Kidney (tissue), 14 donors: ENCODE results near the gene KLK4. TPM values are rescaled to one million over a fixed set of nuclear protein-coding genes. Genes with fewer than 3 reads are reported as not detected.

Experiments
- DNase-seq, 5 donors: peaks; one replicate each; pipeline ENCODE4 v3.0.0-alpha.2; 2013 to 2020
- FAIRE-seq: peaks from 2 replicates; lab custom pipeline; 2012; peaks lifted over from hg19 to GRCh38; lab: Jason Lieb, UNC
- H3K27ac ChIP-seq, 2 donors: one replicate each; pipeline ENCODE4 v1.7.0; 2013; ENCODE audit warnings: low read depth in 2 of 2, low read length in 2 of 2, inconsistent platforms in 1 of 2
- H3K27me3 ChIP-seq: one replicate; pipeline ENCODE4 v1.7.1; 2013; ENCODE audit warnings: low read length, inconsistent platforms; ENCODE audit not compliant: control insufficient read depth, insufficient read depth
- H3K36me3 ChIP-seq, 3 donors: one replicate each; pipeline versions ENCODE4 v1.7.0 to v1.7.1; 2013; ENCODE audit warnings: low read length in 3 of 3, control low read depth in 1 of 3, inconsistent platforms in 1 of 3; ENCODE audit not compliant: insufficient read depth in 3 of 3, control insufficient read depth in 2 of 3
- H3K4me1 ChIP-seq, 3 donors: one replicate each; pipeline versions ENCODE4 v1.7.0 to v1.7.1; 2013; ENCODE audit warnings: low read length in 3 of 3, inconsistent platforms in 1 of 3, low read depth in 1 of 3; ENCODE audit not compliant: control insufficient read depth in 2 of 3, insufficient read depth in 2 of 3
- H3K4me3 ChIP-seq, 3 donors: one replicate each; pipeline versions ENCODE4 v1.7.0 to v1.8.1; 2013; ENCODE audit warnings: low read length in 3 of 3, control low read depth in 1 of 3, inconsistent platforms in 1 of 3
- H3K9ac ChIP-seq, 3 donors: one replicate each; pipeline versions ENCODE4 v1.7.0 to v1.7.1; 2013; ENCODE audit warnings: low read length in 3 of 3, control low read depth in 1 of 3, inconsistent platforms in 1 of 3
- H3K9me3 ChIP-seq, 3 donors: one replicate each; pipeline versions ENCODE4 v1.7.0 to v1.7.1; 2013; ENCODE audit warnings: low read length in 3 of 3, control low read depth in 1 of 3, inconsistent platforms in 1 of 3; ENCODE audit not compliant: control insufficient read depth in 2 of 3, insufficient read depth in 1 of 3
- intact Hi-C: fragments of 100-400 bp; cut with DNase I; formaldehyde crosslinking; loops from one replicate; pipeline ENCODE4 v1.11.1; 2022
- polyA plus RNA-seq: library from polyadenylated mRNA; stranded (reverse); fragments of 350-450 nt; fragmentation: Illumina TruSeq; extraction: RNeasy Lipid Tissue Mini Kit (QIAGEN cat#74804); gene quantifications from one replicate; pipeline ENCODE4 v1.2.3, GENCODE V29; 2014; ENCODE audit warnings: low read depth, low replicate concordance; ENCODE audit not compliant: insufficient read depth
- total RNA-seq: library from RNA; stranded (reverse); fragmentation: NEBNext Ultra II Directional; extraction: Animal tissue kit (Norgen Biotek cat#: 25700); gene quantifications from one replicate; pipeline ENCODE4 v1.2.1, GENCODE V29; 2021
- TF ChIP-seq, protein P1 (sequence below): IDR thresholded peaks from 3 replicates; pipeline ENCODE4 v1.5.1; 2012; ENCODE audit warnings: mild to moderate bottlenecking, moderate library complexity, borderline replicate concordance; ENCODE audit not compliant: insufficient read depth; ENCODE audit errors: extremely low read depth
- donor health status: control.
- donor health status: control.
- donor health status: control.
- donor health status: control.
- donor health status: control.
- donor health status: DM: yes; HTN: yes; CAD: no.
- donor health status: Normal renal cell carcinoma (clear cell type).

The KLK4 gene
- total and polyA plus RNA-seq, 2 donors from 2014 or later = 1.2 TPM; not detected in 1

DNA sequence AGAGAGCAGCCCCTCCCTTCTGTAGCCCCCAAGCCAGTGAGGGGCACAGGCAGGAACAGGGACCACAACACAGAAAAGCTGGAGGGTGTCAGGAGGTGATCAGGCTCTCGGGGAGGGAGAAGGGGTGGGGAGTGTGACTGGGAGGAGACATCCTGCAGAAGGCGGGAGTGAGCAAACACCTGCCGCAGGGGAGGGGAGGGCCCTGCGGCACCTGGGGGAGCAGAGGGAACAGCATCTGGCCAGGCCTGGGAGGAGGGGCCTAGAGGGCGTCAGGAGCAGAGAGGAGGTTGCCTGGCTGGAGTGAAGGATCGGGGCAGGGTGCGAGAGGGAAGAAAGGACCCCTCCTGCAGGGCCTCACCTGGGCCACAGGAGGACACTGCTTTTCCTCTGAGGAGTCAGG lies 52.3 kb downstream of the KLK4 start:
- peaks cover 0 to 8% (median 0%) of the 10 kb centered on the region in 3 donors for H3K9me3 ChIP-seq
- intact Hi-C loops = no loop called here
- H3K4me3 ChIP-seq = no peak overlapping the region
- FAIRE-seq (no peak), DNase-seq (peak in 2 of 5 donors; percentile 13 to 21)
- no peaks in the 10 kb centered on the region for H3K36me3 ChIP-seq
- H3K9ac ChIP-seq = no peak overlapping the region
- H3K27me3 ChIP-seq = no peaks in the 10 kb centered on the region
- no peaks in the 10 kb centered on the region for H3K4me1 ChIP-seq
- TF ChIP-seq, protein P1, sequence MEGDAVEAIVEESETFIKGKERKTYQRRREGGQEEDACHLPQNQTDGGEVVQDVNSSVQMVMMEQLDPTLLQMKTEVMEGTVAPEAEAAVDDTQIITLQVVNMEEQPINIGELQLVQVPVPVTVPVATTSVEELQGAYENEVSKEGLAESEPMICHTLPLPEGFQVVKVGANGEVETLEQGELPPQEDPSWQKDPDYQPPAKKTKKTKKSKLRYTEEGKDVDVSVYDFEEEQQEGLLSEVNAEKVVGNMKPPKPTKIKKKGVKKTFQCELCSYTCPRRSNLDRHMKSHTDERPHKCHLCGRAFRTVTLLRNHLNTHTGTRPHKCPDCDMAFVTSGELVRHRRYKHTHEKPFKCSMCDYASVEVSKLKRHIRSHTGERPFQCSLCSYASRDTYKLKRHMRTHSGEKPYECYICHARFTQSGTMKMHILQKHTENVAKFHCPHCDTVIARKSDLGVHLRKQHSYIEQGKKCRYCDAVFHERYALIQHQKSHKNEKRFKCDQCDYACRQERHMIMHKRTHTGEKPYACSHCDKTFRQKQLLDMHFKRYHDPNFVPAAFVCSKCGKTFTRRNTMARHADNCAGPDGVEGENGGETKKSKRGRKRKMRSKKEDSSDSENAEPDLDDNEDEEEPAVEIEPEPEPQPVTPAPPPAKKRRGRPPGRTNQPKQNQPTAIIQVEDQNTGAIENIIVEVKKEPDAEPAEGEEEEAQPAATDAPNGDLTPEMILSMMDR = no peak
- H3K27ac ChIP-seq = no peak overlapping the region

DNA sequence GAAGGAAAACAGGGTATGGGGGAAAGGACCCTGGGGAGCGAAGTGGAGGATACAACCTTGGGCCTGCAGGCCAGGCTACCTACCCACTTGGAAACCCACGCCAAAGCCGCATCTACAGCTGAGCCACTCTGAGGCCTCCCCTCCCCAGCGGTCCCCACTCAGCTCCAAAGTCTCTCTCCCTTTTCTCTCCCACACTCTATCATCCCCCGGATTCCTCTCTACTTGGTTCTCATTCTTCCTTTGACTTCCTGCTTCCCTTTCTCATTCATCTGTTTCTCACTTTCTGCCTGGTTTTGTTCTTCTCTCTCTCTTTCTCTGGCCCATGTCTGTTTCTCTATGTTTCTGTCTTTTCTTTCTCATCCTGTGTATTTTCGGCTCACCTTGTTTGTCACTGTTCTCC lies 53.8 kb downstream of the KLK4 start:
- Histone ChIP-seq H3K4me3 (no peak overlapping the region), H3K27me3 (no peaks in the 10 kb centered on the region), H3K36me3 (no peaks in the 10 kb centered on the region), H3K4me1 (no peaks in the 10 kb centered on the region), H3K9ac (no peak overlapping the region), H3K27ac (no peak overlapping the region), H3K9me3 (peaks cover 0 to 8% (median 0%) of the 10 kb centered on the region in 3 donors)
- DNase-seq (no peak), FAIRE-seq (no peak)
- TF ChIP-seq, protein P1 = no peak
- intact Hi-C loops = no loop called here

Other genes with a start within 250 kb of the KLK4 start
- 0.35 TPM for gene SHANK1, start 191.6 kb downstream of the KLK4 start, total RNA-seq
- gene SHANK1, start 191.6 kb downstream of the KLK4 start, polyA plus RNA-seq = 0.24 TPM
- gene CLEC11A, start 188.0 kb downstream of the KLK4 start, total RNA-seq = 9.6 TPM
- 24.5 TPM for gene CLEC11A, start 188.0 kb downstream of the KLK4 start, polyA plus RNA-seq
- gene GPR32, start 140.9 kb downstream of the KLK4 start, total RNA-seq = not detected
- gene GPR32, start 140.9 kb downstream of the KLK4 start, polyA plus RNA-seq = not detected
- gene ACP4, start 121.0 kb downstream of the KLK4 start, total RNA-seq = not detected
- gene ACP4, start 121.0 kb downstream of the KLK4 start, polyA plus RNA-seq = not detected
- 0.41 TPM for gene KLK1, start 87.6 kb downstream of the KLK4 start, total RNA-seq
- 827 TPM for gene KLK1, start 87.6 kb downstream of the KLK4 start, polyA plus RNA-seq
- gene KLK15, start 77.8 kb downstream of the KLK4 start, total RNA-seq = not detected
- 2.7 TPM for gene KLK15, start 77.8 kb downstream of the KLK4 start, polyA plus RNA-seq
- gene KLK3, start 56.5 kb downstream of the KLK4 start, total RNA-seq = not detected
- 1.6 TPM for gene KLK3, start 56.5 kb downstream of the KLK4 start, polyA plus RNA-seq
- not detected for gene KLK2, start 38.0 kb downstream of the KLK4 start, total RNA-seq
- not detected for gene KLK2, start 38.0 kb downstream of the KLK4 start, polyA plus RNA-seq
- 0.88 TPM for gene KLK5, start 41.6 kb upstream of the KLK4 start, total RNA-seq
- 1.1 TPM for gene KLK5, start 41.6 kb upstream of the KLK4 start, polyA plus RNA-seq
- gene KLK6, start 58.2 kb upstream of the KLK4 start, total RNA-seq = 15.0 TPM
- 30.3 TPM for gene KLK6, start 58.2 kb upstream of the KLK4 start, polyA plus RNA-seq
- gene KLK7, start 72.5 kb upstream of the KLK4 start, total RNA-seq = 1.0 TPM
- gene KLK7, start 72.5 kb upstream of the KLK4 start, polyA plus RNA-seq = 22.5 TPM
- gene KLK8, start 90.2 kb upstream of the KLK4 start, total RNA-seq = 4.2 TPM
- gene KLK8, start 90.2 kb upstream of the KLK4 start, polyA plus RNA-seq = 1.3 TPM
- gene KLK10, start 108.3 kb upstream of the KLK4 start, total RNA-seq = 0.63 TPM
- not detected for gene KLK10, start 108.3 kb upstream of the KLK4 start, polyA plus RNA-seq
- 0.47 TPM for gene KLK11, start 115.2 kb upstream of the KLK4 start, total RNA-seq
- not detected for gene KLK11, start 115.2 kb upstream of the KLK4 start, polyA plus RNA-seq
- not detected for gene KLK12, start 123.6 kb upstream of the KLK4 start, total RNA-seq
- gene KLK12, start 123.6 kb upstream of the KLK4 start, polyA plus RNA-seq = not detected
- gene KLK13, start 153.7 kb upstream of the KLK4 start, total RNA-seq = not detected
- not detected for gene KLK13, start 153.7 kb upstream of the KLK4 start, polyA plus RNA-seq
- gene KLK14, start 171.5 kb upstream of the KLK4 start, total RNA-seq = 0.22 TPM
- gene KLK14, start 171.5 kb upstream of the KLK4 start, polyA plus RNA-seq = not detected
- gene CTU1, start 197.0 kb upstream of the KLK4 start, total RNA-seq = 8.4 TPM
- 5.2 TPM for gene CTU1, start 197.0 kb upstream of the KLK4 start, polyA plus RNA-seq
- 8.1 TPM for gene SIGLEC9, start 213.5 kb upstream of the KLK4 start, total RNA-seq
- gene SIGLEC9, start 213.5 kb upstream of the KLK4 start, polyA plus RNA-seq = 1.6 TPM
- gene SIGLEC7, start 230.9 kb upstream of the KLK4 start, total RNA-seq = 4.0 TPM
- 1.2 TPM for gene SIGLEC7, start 230.9 kb upstream of the KLK4 start, polyA plus RNA-seq